ENCODE measurements around the gene ZNF205. TPM values are rescaled to one million over a fixed set of nuclear protein-coding genes. Genes with fewer than 3 reads are reported as not detected.

Gene ZNF205
- total and polyA plus RNA-seq, 2 of the 13 experiments (the other 11 are each of a cell fraction or from before 2014, with no cell fraction given) = 5.8 to 10.2 TPM

DNA sequence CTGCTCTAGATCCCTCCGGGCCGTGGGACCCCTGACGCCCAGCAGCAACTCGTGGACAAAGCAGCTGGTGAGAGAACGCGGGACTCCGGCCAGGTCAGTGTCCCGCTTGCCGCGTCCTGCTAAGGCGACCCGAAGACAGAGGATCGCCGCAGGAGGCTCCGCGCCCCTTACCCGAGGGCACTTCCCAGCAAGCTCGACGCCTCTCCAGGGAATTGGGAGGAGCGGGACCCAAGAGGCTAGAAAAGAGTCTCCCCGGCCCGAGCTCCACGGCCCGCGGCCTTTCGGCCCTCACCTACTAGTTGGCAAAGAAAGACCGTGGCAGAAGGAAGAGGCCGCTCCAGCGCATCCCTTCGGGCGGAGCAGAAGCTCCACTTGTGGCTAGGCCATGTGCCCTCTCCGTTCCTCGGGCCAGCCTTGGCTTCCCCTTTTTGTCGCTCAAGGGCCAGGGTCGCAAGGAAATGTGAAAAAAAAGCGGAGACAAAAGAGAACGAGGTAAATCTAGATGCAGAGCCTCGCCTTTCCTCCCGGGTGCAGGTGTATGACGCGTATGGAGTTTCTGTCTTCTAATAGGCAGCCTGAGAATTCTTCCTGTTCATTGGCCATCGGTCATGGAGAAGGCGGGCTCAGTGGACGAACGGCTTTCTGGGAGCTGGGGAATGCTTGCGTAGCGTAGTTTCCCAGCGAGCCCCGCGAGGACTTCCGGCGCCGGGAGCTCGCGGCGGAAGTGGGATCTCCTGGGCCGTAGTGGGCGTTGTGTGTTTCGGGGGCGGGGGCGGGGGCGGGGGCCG, 22.1 kb downstream of the ZNF205 start, which contains the start of gene ZNF213 (continued):
- 0 out of 2 replicates have a peak, but pooled peaks have one; percentile 19 for TF ChIP-seq ZBTB4 (CRISPR knock-in tag; IDR thresholded peaks at IDR 0.05; ENCODE audit: borderline replicate concordance)
- TF ChIP-seq, protein P1, sequence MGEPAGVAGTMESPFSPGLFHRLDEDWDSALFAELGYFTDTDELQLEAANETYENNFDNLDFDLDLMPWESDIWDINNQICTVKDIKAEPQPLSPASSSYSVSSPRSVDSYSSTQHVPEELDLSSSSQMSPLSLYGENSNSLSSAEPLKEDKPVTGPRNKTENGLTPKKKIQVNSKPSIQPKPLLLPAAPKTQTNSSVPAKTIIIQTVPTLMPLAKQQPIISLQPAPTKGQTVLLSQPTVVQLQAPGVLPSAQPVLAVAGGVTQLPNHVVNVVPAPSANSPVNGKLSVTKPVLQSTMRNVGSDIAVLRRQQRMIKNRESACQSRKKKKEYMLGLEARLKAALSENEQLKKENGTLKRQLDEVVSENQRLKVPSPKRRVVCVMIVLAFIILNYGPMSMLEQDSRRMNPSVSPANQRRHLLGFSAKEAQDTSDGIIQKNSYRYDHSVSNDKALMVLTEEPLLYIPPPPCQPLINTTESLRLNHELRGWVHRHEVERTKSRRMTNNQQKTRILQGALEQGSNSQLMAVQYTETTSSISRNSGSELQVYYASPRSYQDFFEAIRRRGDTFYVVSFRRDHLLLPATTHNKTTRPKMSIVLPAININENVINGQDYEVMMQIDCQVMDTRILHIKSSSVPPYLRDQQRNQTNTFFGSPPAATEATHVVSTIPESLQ (CRISPR knock-in tag; conservative IDR thresholded peaks at IDR 0.05) = no peak
- no peak for TF ChIP-seq NR2F1 (CRISPR knock-in tag; IDR thresholded peaks at IDR 0.05)
- peak; percentile 71 for TF ChIP-seq DR1 (CRISPR knock-in tag; IDR thresholded peaks at IDR 0.05)
- TF ChIP-seq MED1 (CRISPR knock-in tag; IDR thresholded peaks at IDR 0.05) = 0 out of 2 replicates have a peak, but pooled peaks have one; percentile 10
- TF ChIP-seq PRDM10 (CRISPR knock-in tag; IDR thresholded peaks at IDR 0.05; ENCODE audit: low read depth) = no peak
- 0 out of 2 replicates have a peak, but pooled peaks have one; percentile 2 for TF ChIP-seq HINFP (CRISPR knock-in tag; IDR thresholded peaks at IDR 0.05; ENCODE audit: low read depth)
- TF ChIP-seq, protein P2, sequence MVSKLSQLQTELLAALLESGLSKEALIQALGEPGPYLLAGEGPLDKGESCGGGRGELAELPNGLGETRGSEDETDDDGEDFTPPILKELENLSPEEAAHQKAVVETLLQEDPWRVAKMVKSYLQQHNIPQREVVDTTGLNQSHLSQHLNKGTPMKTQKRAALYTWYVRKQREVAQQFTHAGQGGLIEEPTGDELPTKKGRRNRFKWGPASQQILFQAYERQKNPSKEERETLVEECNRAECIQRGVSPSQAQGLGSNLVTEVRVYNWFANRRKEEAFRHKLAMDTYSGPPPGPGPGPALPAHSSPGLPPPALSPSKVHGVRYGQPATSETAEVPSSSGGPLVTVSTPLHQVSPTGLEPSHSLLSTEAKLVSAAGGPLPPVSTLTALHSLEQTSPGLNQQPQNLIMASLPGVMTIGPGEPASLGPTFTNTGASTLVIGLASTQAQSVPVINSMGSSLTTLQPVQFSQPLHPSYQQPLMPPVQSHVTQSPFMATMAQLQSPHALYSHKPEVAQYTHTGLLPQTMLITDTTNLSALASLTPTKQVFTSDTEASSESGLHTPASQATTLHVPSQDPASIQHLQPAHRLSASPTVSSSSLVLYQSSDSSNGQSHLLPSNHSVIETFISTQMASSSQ (IDR thresholded peaks at IDR 0.05; ENCODE audit: low read depth) = no peak
- TF ChIP-seq, protein P2 (CRISPR knock-in tag; IDR thresholded peaks at IDR 0.05; ENCODE audit: borderline replicate concordance) = no peak
- no peak for TF ChIP-seq KMT2B (CRISPR knock-in tag; IDR thresholded peaks at IDR 0.05)
- no peak for TF ChIP-seq PHF5A (CRISPR knock-in tag; IDR thresholded peaks at IDR 0.05; ENCODE audit: low read depth, unreplicated experiment)
- TF ChIP-seq U2AF1 (optimal IDR thresholded peaks at IDR 0.05; ENCODE audit: low read depth, low read length) = no peak

Measured in HepG2 (cell line).